Testis (tissue), 2 donors: Measurements from ENCODE around the gene NCMAP.

Source experiments
- CTCF ChIP-seq, 3 experiments: fragments of 450-650 bp in 2 of 3; fragments of 200-600 bp in 1 of 3; sonication (generic) in 1 of 3; IDR thresholded peaks; one replicate each; pipeline ENCODE4 v1.5.1; 2016 to 2019; ENCODE audit warnings: antibody characterized with exemption in 3 of 3, mild to moderate bottlenecking in 2 of 3, moderate library complexity in 1 of 3
- POLR2A ChIP-seq: fragments of 450-650 bp; IDR thresholded peaks from one replicate; pipeline ENCODE4 v1.6.1; 2017; ENCODE audit warnings: antibody characterized with exemption, mild to moderate bottlenecking, moderate library complexity

- TF ChIP-seq CTCF (IDR thresholded peaks at IDR 0.05) (no peak), POLR2A (no peak)
Observed at GRCh38 chr1:24586119-24586518, 30.2 kb downstream of the NCMAP start.
